Liver (tissue), 9 donors: ENCODE data around the gene IMMT. TPM values are rescaled to one million over a fixed set of nuclear protein-coding genes. Genes with fewer than 3 reads are reported as not detected.

Experiments used
- DNase-seq: peaks from one replicate; pipeline ENCODE4 v3.0.0-alpha.2; 2017; ENCODE audit warnings: low spot score
- H3K27ac ChIP-seq, 2 donors: one replicate each; pipeline ENCODE4 v1.7.0; 2013; ENCODE audit warnings: inconsistent platforms in 2 of 2, low read length in 2 of 2, control low read depth in 1 of 2, low read depth in 1 of 2, mild to moderate bottlenecking in 1 of 2
- H3K27me3 ChIP-seq, 4 donors: one replicate each; pipeline versions ENCODE4 v1.6.1 to v1.7.0; 2013; ENCODE audit warnings: low read length in 3 of 4, inconsistent platforms in 1 of 4, mild to moderate bottlenecking in 1 of 4, moderate library complexity in 1 of 4; ENCODE audit not compliant: control insufficient read depth in 4 of 4, insufficient read depth in 4 of 4
- H3K36me3 ChIP-seq, 4 donors: one replicate each; pipeline versions ENCODE4 v1.6.1 to v1.7.0; 2013; ENCODE audit warnings: low read length in 3 of 4, mild to moderate bottlenecking in 3 of 4, low read depth in 1 of 4, moderate library complexity in 1 of 4; ENCODE audit not compliant: control insufficient read depth in 4 of 4, insufficient read depth in 3 of 4
- H3K4me1 ChIP-seq, 4 donors: one replicate each; pipeline versions ENCODE4 v1.6.1 to v1.7.0; 2013; ENCODE audit warnings: low read length in 3 of 4, mild to moderate bottlenecking in 3 of 4, moderate library complexity in 1 of 4; ENCODE audit not compliant: control insufficient read depth in 4 of 4, insufficient read depth in 4 of 4
- H3K4me3 ChIP-seq, 3 donors: one replicate each; pipeline versions ENCODE4 v1.6.1 to v1.7.0; 2013; ENCODE audit warnings: low read length in 3 of 3, control low read depth in 1 of 3, low read depth in 1 of 3, mild to moderate bottlenecking in 1 of 3
- H3K9ac ChIP-seq, 2 donors: one replicate each; pipeline ENCODE4 v1.7.0; 2013; ENCODE audit warnings: low read length in 2 of 2, mild to moderate bottlenecking in 2 of 2, moderate library complexity in 2 of 2, control low read depth in 1 of 2, low read depth in 1 of 2
- H3K9me3 ChIP-seq, 4 donors: one replicate each; pipeline versions ENCODE4 v1.6.1 to v1.7.0; 2013; ENCODE audit warnings: low read length in 3 of 4; ENCODE audit not compliant: control insufficient read depth in 4 of 4
- EGR1 ChIP-seq, 2 donors: IDR thresholded peaks; 2 replicates each; pipeline ENCODE4 v1.6.1; 2016 to 2018; ENCODE audit warnings: antibody characterized with exemption in 2 of 2, low read depth in 2 of 2
- FOXA1 ChIP-seq: IDR thresholded peaks from 2 replicates; pipeline ENCODE4 v1.6.1; 2016; ENCODE audit warnings: antibody characterized with exemption
- FOXA2 ChIP-seq: IDR thresholded peaks from 2 replicates; pipeline ENCODE4 v1.6.1; 2016; ENCODE audit warnings: antibody characterized with exemption
- GABPA ChIP-seq, 2 donors: IDR thresholded peaks in 1 of 2; conservative IDR thresholded peaks in 1 of 2; 2 replicates each; pipeline ENCODE4 v1.6.1; 2016; ENCODE audit warnings: antibody characterized with exemption in 2 of 2, mild to moderate bottlenecking in 1 of 2, moderate library complexity in 1 of 2
- HNF4A ChIP-seq, 2 donors: conservative IDR thresholded peaks; 2 replicates each; pipeline ENCODE4 v1.6.1; 2016; ENCODE audit warnings: antibody characterized with exemption in 2 of 2, mild to moderate bottlenecking in 2 of 2
- HNF4G ChIP-seq: IDR thresholded peaks from 2 replicates; pipeline ENCODE4 v1.6.1; 2016; ENCODE audit warnings: antibody characterized with exemption
- JUND ChIP-seq, 2 donors: IDR thresholded peaks; 2 replicates each; pipeline ENCODE4 v1.6.1; 2016; ENCODE audit warnings: antibody characterized with exemption in 2 of 2
- RAD21 ChIP-seq, 2 donors: IDR thresholded peaks; 2 replicates each; pipeline ENCODE4 v1.6.1; 2016; ENCODE audit warnings: antibody characterized with exemption in 2 of 2, mild to moderate bottlenecking in 2 of 2
- SP1 ChIP-seq: IDR thresholded peaks from 2 replicates; pipeline ENCODE4 v1.6.1; 2018; ENCODE audit warnings: antibody characterized with exemption, mild to moderate bottlenecking
- TAF1 ChIP-seq: conservative IDR thresholded peaks from 2 replicates; pipeline ENCODE4 v1.6.1; 2016; ENCODE audit warnings: antibody characterized with exemption, mild to moderate bottlenecking
- YY1 ChIP-seq: IDR thresholded peaks from 2 replicates; pipeline ENCODE4 v1.6.1; 2016; ENCODE audit warnings: antibody characterized with exemption, mild to moderate bottlenecking
- WGBS: extraction: QIAGEN DNeasy Blood & Tissue Kit; methylation state at CpG from one replicate; pipeline ENCODE4 v1.1.7; 2013; 5-methylcytosine and 5-hydroxymethylcytosine counted together
- polyA plus RNA-seq, 2 donors: library from polyadenylated mRNA; stranded (reverse) in 1 of 2; unstranded in 1 of 2; fragments of 200-250 nt in 1 of 2; fragments of >200 nt in 1 of 2; fragmentation: Nextera tagmentation in 1 of 2; extraction: Ambion mirVana in 1 of 2; gene quantifications; one replicate each; pipeline versions ENCODE4 v1.2.1 to v1.2.3, GENCODE V29; 2013 to 2015
- total RNA-seq, 2 donors: library from RNA; depleted of rRNA; stranded (reverse); fragments of >200 nt; gene quantifications; one replicate each; pipeline ENCODE4 v1.2.3, GENCODE V29; 2014
- TF ChIP-seq, protein P1 (sequence below): IDR thresholded peaks from 2 replicates; pipeline ENCODE4 v1.6.1; 2016; ENCODE audit warnings: antibody characterized with exemption
- TF ChIP-seq, protein P2 (sequence below): IDR thresholded peaks from 2 replicates; pipeline ENCODE4 v1.6.1; 2016; ENCODE audit warnings: antibody characterized with exemption, mild to moderate bottlenecking
- TF ChIP-seq, protein P3 (sequence below): IDR thresholded peaks from 2 replicates; pipeline ENCODE4 v1.6.1; 2016; ENCODE audit warnings: antibody characterized with exemption
- TF ChIP-seq, protein P4 (sequence below): fragments of 150-350 bp; IDR thresholded peaks from 2 replicates; pipeline ENCODE4 v1.5.1; 2017; ENCODE audit warnings: improper control_type of control experiment, low read depth, low read length; ENCODE audit not compliant: missing input control
- donor health status: healthy.
- donor health status: healthy.
- donor health status: healthy.
- donor health status: healthy.
- donor health status: healthy.

The IMMT gene
- total and polyA plus RNA-seq, 4 donors: 38.3 to 49.1 (median 46.9) TPM

DNA sequence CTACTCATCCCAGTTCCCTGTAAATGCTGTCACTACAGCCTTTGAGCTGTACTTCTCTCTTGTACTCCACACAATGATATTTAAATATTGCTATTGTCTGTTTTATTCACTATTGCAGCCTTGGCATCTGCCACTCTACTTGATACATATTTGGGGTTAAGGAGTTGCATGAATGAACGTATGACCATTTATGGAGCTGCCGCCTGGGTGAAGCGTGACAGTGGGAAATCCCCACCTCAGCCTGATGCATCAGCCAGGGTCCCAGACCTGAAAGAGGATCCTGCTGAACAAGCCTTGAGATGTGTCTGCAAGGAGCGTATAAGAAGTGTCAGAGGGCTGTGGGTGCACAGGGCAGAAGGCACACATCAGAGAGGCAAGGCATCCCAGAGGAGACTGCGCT, 43.1 kb upstream of the IMMT start:
- 87% methylated on average over 5 of the region's 5 CpGs for WGBS
- no peak overlapping the region for H3K4me3 ChIP-seq
- H3K9me3 ChIP-seq: no peaks in the 10 kb centered on the region
- H3K27me3 ChIP-seq: no peaks in the 10 kb centered on the region
- H3K27ac ChIP-seq: no peak overlapping the region
- no peak overlapping the region for H3K9ac ChIP-seq
- no peaks in the 10 kb centered on the region for H3K36me3 ChIP-seq
- DNase-seq: no peak
- H3K4me1 ChIP-seq: no peaks in the 10 kb centered on the region
- no peak for TF ChIP-seq TAF1
- TF ChIP-seq GABPA (IDR thresholded peaks at IDR 0.05 in 1 of 2, conservative IDR thresholded peaks at IDR 0.05 in 1 of 2): no peak
- no peak for TF ChIP-seq RAD21 (IDR thresholded peaks at IDR 0.05)
- no peak for TF ChIP-seq EGR1 (IDR thresholded peaks at IDR 0.05; ENCODE audit: low read depth in 2 of 2)
- TF ChIP-seq, protein P1, sequence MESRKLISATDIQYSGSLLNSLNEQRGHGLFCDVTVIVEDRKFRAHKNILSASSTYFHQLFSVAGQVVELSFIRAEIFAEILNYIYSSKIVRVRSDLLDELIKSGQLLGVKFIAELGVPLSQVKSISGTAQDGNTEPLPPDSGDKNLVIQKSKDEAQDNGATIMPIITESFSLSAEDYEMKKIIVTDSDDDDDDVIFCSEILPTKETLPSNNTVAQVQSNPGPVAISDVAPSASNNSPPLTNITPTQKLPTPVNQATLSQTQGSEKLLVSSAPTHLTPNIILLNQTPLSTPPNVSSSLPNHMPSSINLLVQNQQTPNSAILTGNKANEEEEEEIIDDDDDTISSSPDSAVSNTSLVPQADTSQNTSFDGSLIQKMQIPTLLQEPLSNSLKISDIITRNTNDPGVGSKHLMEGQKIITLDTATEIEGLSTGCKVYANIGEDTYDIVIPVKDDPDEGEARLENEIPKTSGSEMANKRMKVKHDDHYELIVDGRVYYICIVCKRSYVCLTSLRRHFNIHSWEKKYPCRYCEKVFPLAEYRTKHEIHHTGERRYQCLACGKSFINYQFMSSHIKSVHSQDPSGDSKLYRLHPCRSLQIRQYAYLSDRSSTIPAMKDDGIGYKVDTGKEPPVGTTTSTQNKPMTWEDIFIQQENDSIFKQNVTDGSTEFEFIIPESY: no peak
- TF ChIP-seq YY1: no peak
- TF ChIP-seq FOXA2: no peak
- TF ChIP-seq, protein P2, sequence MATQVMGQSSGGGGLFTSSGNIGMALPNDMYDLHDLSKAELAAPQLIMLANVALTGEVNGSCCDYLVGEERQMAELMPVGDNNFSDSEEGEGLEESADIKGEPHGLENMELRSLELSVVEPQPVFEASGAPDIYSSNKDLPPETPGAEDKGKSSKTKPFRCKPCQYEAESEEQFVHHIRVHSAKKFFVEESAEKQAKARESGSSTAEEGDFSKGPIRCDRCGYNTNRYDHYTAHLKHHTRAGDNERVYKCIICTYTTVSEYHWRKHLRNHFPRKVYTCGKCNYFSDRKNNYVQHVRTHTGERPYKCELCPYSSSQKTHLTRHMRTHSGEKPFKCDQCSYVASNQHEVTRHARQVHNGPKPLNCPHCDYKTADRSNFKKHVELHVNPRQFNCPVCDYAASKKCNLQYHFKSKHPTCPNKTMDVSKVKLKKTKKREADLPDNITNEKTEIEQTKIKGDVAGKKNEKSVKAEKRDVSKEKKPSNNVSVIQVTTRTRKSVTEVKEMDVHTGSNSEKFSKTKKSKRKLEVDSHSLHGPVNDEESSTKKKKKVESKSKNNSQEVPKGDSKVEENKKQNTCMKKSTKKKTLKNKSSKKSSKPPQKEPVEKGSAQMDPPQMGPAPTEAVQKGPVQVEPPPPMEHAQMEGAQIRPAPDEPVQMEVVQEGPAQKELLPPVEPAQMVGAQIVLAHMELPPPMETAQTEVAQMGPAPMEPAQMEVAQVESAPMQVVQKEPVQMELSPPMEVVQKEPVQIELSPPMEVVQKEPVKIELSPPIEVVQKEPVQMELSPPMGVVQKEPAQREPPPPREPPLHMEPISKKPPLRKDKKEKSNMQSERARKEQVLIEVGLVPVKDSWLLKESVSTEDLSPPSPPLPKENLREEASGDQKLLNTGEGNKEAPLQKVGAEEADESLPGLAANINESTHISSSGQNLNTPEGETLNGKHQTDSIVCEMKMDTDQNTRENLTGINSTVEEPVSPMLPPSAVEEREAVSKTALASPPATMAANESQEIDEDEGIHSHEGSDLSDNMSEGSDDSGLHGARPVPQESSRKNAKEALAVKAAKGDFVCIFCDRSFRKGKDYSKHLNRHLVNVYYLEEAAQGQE: no peak
- no peak for TF ChIP-seq JUND (IDR thresholded peaks at IDR 0.05)
- TF ChIP-seq FOXA1: no peak
- no peak for TF ChIP-seq HNF4A (conservative IDR thresholded peaks at IDR 0.05)
- no peak for TF ChIP-seq HNF4G
- TF ChIP-seq, protein P3, sequence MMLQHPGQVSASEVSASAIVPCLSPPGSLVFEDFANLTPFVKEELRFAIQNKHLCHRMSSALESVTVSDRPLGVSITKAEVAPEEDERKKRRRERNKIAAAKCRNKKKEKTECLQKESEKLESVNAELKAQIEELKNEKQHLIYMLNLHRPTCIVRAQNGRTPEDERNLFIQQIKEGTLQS: no peak
- TF ChIP-seq, protein P4, sequence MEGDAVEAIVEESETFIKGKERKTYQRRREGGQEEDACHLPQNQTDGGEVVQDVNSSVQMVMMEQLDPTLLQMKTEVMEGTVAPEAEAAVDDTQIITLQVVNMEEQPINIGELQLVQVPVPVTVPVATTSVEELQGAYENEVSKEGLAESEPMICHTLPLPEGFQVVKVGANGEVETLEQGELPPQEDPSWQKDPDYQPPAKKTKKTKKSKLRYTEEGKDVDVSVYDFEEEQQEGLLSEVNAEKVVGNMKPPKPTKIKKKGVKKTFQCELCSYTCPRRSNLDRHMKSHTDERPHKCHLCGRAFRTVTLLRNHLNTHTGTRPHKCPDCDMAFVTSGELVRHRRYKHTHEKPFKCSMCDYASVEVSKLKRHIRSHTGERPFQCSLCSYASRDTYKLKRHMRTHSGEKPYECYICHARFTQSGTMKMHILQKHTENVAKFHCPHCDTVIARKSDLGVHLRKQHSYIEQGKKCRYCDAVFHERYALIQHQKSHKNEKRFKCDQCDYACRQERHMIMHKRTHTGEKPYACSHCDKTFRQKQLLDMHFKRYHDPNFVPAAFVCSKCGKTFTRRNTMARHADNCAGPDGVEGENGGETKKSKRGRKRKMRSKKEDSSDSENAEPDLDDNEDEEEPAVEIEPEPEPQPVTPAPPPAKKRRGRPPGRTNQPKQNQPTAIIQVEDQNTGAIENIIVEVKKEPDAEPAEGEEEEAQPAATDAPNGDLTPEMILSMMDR: no peak

DNA sequence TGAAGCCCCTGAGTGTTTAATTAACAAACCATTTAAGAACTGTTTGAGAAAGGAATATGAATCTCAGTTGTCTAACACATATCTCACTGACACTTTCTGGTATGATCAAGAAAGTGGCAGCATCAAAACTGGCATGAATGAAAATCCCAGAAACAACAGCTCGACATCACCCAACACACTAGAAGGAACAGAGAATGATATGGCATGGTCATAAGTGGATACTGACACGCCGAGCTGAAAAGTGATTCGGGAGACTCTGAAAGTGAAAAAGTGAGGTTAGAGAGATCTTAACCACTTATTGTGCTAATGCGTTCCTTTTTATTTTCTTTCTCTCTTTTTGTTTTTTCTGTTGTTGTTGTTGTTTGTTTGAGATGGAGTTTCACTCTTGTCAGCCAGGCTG, 41.9 kb upstream of the IMMT start:
- no peaks in the 10 kb centered on the region for H3K36me3 ChIP-seq
- H3K27me3 ChIP-seq: no peaks in the 10 kb centered on the region
- no peaks in the 10 kb centered on the region for H3K9me3 ChIP-seq
- 75% methylated on average over 5 of the region's 5 CpGs for WGBS
- H3K4me1 ChIP-seq: no peaks in the 10 kb centered on the region
- no peak for DNase-seq
- TF ChIP-seq SP1 (no peak), FOXA1 (no peak), EGR1 (IDR thresholded peaks at IDR 0.05; ENCODE audit: low read depth in 2 of 2) (no peak), HNF4G (no peak), RAD21 (IDR thresholded peaks at IDR 0.05) (no peak), JUND (IDR thresholded peaks at IDR 0.05) (no peak)
- TF ChIP-seq, protein P3: no peak
- TF ChIP-seq, protein P4: no peak
- no peak overlapping the region for H3K27ac ChIP-seq
- H3K4me3 ChIP-seq: no peak overlapping the region
- no peak overlapping the region for H3K9ac ChIP-seq
